SKM-1 (cell line): ENCODE measurements around the gene MAD1L1.

Experiments used
- DNase-seq: peaks from one replicate; lab custom pipeline; 2025; ENCODE audit not compliant: unreplicated experiment; lab: John Stamatoyannopoulos, UW

Gene MAD1L1

GRCh38 chr7:1964211-1964912, 268.4 kb downstream of the MAD1L1 start:
- no peak for DNase-seq

DNA sequence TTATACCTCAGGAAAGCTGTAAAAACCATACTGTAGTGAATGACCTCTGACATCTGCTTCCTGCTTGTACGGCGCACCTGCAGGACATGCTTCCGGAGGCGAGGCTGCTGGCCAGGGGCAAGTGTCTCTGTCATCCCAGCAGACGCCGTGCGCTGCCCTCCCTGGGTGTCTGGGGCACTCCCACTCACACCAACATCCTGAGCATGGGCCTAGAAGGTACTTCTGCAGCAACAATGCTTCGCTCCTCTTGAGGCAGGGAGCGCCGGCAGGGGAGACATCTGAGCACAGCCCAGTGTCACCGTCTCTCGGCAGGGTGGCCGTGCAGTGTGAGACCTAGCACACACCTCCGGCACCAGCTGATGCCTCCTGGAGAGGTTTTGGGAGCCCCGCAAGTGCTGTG, 269.2 kb downstream of the MAD1L1 start:
- DNase-seq: no peak

GRCh38 chr7:1961701-1962276, 271.0 kb downstream of the MAD1L1 start:
- DNase-seq: no peak

- DNase-seq: no peak
Measured at GRCh38 chr7:1959305-1959704, 273.4 kb downstream of the MAD1L1 start.

DNA sequence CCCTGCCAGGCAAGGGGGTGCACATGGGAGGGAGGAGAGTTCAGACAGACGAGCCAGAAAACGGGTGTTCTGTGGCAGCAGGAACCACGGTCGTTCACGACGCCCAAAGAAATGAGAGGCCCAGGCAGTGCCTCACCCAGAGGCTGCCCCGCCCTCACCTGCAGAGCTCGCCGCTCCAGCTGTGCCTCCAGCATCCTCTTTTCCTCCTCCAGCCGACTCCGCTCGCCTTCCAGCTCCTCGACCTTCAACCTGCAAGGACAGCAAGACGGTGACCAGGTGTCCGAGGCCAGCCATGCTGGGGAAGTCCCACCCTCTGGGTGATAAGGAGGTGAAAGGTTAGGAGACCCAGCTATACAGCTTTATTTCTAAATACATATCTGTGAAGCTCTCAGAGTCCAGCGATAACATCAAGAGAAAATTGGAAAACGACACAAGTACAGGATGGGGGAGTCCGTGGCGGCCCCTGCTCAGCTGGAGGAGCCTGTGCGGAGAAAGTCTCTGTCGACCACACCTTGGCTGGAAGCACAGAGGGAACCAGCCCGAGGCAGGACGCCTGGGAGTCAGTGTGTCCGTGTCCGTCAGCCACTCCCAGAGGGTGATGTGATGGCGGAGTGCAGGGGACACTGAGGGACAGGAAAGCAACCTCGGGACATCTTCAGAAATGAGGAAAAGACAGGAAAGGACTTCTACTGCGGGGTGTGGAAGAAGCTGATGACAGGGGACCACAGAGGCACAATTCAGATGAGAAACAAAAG, 275.1 kb downstream of the MAD1L1 start:
- no peak for DNase-seq

- DNase-seq: no peak
Measured at GRCh38 chr7:1956611-1957470, 275.9 kb downstream of the MAD1L1 start.

DNA sequence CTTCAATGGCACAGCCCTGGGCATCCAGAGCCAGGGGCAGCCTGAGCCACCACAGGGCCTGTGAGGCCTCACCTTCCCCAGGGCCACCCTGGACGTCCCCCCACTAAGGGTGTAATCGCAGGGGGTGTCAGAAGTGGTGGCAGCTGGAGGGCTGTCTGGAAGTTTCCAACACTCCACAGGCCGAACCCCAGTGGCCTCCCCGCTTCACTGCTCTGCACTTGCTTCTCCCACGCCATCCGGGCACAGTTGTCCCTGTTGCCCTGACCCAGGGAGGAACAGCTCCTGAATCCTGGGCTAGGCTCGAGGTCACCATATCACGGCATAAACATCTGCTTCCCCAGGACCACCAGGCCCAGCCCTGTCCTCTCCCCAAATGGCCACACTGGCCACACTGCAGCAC, 276.6 kb downstream of the MAD1L1 start:
- no peak for DNase-seq

DNA sequence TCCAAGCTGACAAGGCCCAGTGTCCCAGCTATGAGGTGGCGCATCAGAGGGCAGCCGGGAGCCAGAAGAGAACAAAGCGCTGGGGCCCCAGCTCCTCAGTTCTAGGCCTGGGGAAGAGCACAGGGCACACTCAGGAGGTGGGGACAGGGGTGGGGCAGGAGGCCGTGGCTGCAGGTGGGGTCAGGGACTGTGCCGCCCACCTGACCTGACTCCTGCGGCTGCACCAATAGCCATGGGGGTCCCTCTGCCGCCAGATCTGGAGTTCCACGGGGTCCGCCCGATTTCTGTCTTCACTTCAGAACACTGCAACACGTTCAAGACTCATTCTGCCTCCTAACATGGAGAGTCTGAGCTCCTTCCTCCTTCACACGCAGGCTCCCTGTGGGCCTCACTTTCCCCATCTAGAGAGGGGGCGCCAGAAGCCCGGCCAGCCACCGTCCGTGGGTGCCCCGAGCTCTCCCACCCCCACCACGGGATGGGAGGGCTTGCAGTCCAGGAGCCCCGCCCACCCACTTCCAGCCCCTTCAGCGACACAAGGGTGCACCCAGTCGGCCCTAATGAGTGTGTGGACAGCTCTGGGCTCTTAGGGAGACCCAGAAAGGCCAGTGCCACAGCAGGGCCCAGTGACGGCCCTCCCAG, 278.3 kb downstream of the MAD1L1 start:
- no peak for DNase-seq

GRCh38 chr7:1953199-1954190, 279.2 kb downstream of the MAD1L1 start:
- no peak for DNase-seq

DNA sequence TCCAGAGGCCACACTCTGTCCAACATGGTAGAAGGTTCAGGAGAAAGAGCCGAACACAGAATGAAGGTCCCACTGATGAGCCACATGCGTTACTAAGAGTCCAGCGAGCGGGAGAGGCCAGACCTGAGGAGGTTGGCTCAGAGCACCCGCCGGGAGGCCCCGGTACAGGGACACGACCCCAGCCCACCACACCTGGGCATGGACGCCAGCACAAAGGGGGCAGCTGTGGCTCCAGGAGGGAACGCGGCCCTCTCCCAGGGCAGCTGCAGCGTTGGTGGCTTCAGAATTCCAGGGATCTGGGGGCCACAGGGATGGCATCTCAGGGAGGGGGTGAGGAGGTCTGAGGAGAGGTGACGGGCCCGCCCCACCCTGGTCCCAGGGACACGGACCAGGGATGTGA, 280.0 kb downstream of the MAD1L1 start:
- DNase-seq: no peak

DNA sequence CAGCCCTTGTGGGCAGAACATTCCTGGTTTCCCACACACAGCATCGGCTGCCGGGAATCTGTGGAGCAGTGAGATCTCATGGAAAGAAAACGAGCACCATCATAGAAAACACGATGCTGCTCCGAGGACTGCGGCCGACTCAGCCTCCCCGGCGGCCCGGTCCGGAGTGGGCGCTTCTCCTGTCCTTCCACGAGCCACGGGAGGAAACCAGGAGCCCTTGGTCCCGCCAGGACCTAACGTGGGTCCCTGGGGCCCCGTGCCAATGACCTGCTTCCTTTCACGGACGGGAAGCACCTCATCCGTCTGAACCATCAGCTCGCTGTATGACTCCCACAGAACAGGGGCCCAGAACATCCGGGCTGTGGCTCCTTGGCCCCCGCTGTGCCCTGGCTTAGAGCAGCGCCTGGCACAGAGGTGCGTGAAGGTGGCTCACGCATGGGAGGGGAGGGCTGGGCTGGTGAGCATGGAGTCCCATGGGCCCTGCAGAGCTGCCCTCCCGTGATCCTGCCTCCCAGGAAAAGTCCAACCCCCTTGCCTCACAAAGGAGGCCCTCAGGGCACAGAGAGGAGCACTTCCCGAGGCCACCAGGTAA, 280.5 kb downstream of the MAD1L1 start:
- no peak for DNase-seq

DNA sequence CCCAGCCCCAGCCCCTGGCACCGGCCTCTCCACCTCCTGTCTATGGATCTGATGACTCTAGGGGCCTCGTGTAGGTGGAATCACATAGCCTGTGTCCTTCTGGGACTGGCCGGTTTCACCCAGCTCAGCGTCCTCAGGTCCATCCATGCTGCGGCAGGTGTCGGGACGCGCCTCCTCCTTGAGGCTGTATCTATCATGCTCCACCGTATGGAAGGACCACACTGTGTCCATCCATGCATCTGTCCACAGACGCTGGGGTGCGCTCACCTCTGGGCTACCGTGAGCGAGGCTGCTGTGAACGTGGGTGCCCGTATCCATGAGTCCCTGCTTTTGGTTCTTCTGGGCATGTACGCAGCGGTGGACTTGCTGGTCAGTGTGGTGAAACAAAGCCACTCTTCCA, 281.1 kb downstream of the MAD1L1 start:
- no peak for DNase-seq

GRCh38 chr7:1951159-1951536, 281.6 kb downstream of the MAD1L1 start:
- DNase-seq: no peak

DNA sequence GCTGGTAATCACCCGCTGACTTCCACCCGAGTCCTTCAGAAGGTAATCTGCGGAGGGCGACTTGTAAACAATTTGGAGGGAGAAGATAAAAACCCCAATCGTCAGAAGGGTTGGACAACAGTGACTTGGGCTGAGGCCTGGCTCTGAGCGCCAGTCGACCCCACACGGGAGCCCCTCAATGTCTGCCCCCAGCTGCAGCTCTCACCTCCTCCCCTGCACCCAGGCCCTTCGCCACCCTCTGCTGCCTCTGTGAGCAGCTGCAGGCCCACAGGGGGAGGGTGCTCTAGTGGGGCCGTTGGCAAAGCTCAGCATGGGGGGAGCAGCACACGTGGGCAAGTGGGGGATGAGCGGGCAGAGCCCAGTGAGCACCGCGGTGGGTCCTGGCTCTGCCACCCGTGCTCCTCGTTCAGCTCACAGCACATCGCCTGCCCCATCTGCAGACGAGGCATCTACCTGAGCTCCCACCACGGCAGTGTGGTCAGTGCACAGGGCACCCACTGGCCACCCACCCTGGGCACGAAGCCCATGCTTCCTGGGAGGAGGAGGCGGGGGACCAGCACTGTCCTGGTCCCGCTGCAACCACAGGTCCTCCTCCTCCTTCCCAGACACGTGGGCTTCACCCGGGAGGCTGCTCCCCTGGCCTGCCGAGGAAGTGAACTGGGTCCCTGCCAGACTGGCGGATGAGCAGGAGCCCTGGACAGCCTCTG, 282.1 kb downstream of the MAD1L1 start:
- DNase-seq: no peak

DNA sequence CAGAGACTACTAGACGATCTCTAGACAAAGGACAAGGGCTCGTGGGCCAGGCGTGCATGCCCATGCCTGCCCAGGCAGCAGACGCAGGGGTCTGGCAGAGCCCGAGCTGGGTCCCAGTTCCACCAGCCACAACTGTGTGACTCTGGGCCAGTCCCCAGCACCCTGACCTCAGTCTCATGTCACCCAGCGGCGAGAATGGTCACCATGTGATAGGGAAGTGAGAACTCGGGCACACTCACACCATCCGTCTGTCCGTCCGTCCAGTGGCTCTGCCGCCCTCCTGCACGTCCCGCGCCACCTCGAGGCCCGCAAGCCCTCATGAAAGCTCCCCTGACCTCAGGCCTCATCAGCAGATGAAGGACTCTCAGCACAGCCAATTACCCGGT, 282.7 kb downstream of the MAD1L1 start:
- DNase-seq: no peak

DNA sequence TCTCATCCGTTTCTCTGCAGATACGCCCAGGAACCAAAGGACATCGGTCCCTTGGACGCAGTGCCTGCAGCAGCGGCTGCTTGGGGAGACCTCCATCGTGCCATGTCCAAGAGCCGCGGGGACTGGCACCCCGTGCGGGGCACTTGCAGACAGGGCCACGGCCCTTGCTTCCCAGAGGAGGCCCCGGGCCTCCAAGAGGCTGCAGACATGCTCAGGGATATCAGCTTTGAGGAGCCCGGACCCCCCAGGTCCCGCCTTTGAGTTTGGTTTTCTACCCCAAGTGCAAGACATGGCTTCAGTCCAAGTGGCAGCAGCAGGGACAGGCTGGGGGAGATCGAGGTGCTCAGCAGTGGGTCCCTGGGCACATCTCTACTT, 283.1 kb downstream of the MAD1L1 start:
- no peak for DNase-seq

DNA sequence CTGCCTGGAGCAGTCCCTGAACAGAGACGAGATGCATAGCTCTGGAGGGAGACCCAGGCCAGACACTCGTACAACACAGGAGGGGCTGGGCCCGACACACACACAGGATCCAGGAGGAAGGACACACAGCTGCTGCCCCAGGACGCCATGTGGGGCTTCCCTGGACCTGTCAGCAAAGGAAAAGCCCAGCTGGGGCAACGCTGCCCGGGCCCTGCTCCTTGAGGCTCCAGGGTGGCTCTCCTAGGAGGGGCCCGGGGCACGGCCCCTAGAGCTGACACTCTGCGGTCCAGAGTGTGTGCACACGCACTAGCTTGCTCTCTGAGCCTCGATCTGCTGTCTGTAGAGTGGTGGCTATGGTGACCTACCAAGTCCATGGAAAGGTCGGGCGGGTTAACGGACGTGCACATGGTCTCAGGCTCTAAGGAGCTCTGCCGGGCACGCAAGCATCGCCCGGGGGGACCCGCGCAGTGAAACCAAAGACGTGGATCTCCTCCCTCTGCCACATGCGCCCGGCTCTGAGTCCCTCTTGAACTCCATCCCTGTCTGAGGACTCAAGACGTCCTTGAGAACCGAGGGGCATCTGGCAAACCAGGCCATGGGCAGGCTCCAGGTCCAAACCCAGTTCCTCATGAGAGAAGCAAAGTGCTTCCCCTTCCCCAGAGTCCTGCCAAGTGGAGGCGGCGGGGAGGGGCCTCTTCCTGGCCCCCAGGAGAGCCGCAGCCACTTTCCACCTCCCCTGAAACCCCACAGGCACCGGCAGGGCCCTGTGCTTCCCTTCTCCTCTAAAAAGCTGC, 283.7 kb downstream of the MAD1L1 start:
- no peak for DNase-seq

DNA sequence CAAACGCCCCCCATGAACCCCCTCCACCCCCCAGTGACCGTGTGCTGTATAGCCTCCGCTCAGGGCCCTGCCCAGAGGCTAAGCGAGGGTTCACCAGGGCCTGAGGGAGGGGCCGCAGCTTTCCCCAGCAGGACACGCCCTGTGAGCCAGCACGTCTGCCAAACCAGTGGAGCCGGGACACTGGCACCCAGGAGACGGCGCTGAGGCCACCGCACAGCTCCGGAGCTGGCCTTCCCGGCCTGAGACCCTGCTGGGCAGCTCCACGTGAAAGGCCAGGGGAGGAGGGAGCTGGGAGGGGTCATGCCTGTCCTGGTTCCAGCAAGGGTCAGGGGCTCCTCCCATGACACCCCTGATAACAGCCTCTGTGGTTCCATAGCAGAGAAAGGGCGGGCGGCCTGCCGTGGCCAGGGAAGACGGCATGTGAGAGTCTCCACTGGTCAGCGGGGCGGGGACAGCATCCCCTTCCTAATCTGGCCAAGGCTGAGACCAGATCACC, 284.4 kb downstream of the MAD1L1 start:
- DNase-seq: no peak
